Measurements from ENCODE around the gene HCAR1. TPM values are rescaled to one million over a fixed set of nuclear protein-coding genes. Genes with fewer than 3 reads are reported as not detected.

HCAR1 gene
- total and polyA plus RNA-seq, 2 donors (not counting 1 experiment from before 2014, with no cell fraction given) = 1.1 to 1.5 TPM

Other genes starting within 250 kb of the HCAR1 start
- 20.5 and 23.8 TPM in 2 replicates for gene ZCCHC8, start 229.9 kb downstream of the HCAR1 start, total RNA-seq
- gene ZCCHC8, start 229.9 kb downstream of the HCAR1 start, polyA plus RNA-seq = 10.9 and 11.6 TPM in 2 replicates
- 37.5 and 49.0 TPM in 2 replicates for gene RSRC2, start 203.9 kb downstream of the HCAR1 start, total RNA-seq
- 41.8 and 56.6 TPM in 2 replicates for gene RSRC2, start 203.9 kb downstream of the HCAR1 start, polyA plus RNA-seq
- gene KNTC1, start 203.6 kb downstream of the HCAR1 start, total RNA-seq = 8.0 and 14.4 TPM in 2 replicates
- 11.0 and 21.0 TPM in 2 replicates for gene KNTC1, start 203.6 kb downstream of the HCAR1 start, polyA plus RNA-seq
- under 0.01 TPM in 1 of 2 replicates, not detected in the other for gene HCAR2, start 27.5 kb downstream of the HCAR1 start, total RNA-seq
- gene HCAR2, start 27.5 kb downstream of the HCAR1 start, polyA plus RNA-seq = not detected in 2 replicates
- gene HCAR3, start 14.0 kb downstream of the HCAR1 start, total RNA-seq = under 0.01 TPM in 1 of 2 replicates, not detected in the other
- gene HCAR3, start 14.0 kb downstream of the HCAR1 start, polyA plus RNA-seq = not detected in 2 replicates
- 30.8 and 40.6 TPM in 2 replicates for gene DENR, start 22.0 kb upstream of the HCAR1 start, total RNA-seq
- gene DENR, start 22.0 kb upstream of the HCAR1 start, polyA plus RNA-seq = 46.5 and 49.1 TPM in 2 replicates
- gene CCDC62, start 43.7 kb upstream of the HCAR1 start, total RNA-seq = 1.2 and 1.3 TPM in 2 replicates
- 0.06 TPM in 2 replicates for gene CCDC62, start 43.7 kb upstream of the HCAR1 start, polyA plus RNA-seq
- gene HIP1R, start 104.6 kb upstream of the HCAR1 start, total RNA-seq = 10.0 and 21.3 TPM in 2 replicates
- gene HIP1R, start 104.6 kb upstream of the HCAR1 start, polyA plus RNA-seq = 3.4 and 5.5 TPM in 2 replicates
- gene VPS37B, start 165.3 kb upstream of the HCAR1 start, total RNA-seq = 7.7 and 10.7 TPM in 2 replicates
- gene VPS37B, start 165.3 kb upstream of the HCAR1 start, polyA plus RNA-seq = 25.6 and 34.4 TPM in 2 replicates
- 5.4 and 6.3 TPM in 2 replicates for gene ABCB9, start 235.6 kb upstream of the HCAR1 start, total RNA-seq
- gene ABCB9, start 235.6 kb upstream of the HCAR1 start, polyA plus RNA-seq = 3.1 and 3.8 TPM in 2 replicates
- gene OGFOD2, start 244.4 kb upstream of the HCAR1 start, total RNA-seq = 7.2 and 9.6 TPM in 2 replicates
- 4.6 and 5.2 TPM in 2 replicates for gene OGFOD2, start 244.4 kb upstream of the HCAR1 start, polyA plus RNA-seq
- gene ARL6IP4, start 249.8 kb upstream of the HCAR1 start, total RNA-seq = 145 and 157 TPM in 2 replicates
- 149 and 196 TPM in 2 replicates for gene ARL6IP4, start 249.8 kb upstream of the HCAR1 start, polyA plus RNA-seq

Data from fibroblast of lung (primary cell).